NCI-H1417 treated with DMSO at 0.1 percent for 48 hours (cell line): ENCODE data around the gene ABI3.
A peak's percentile ranks its signal among the peaks of the same experiment; 100 is the strongest.
"Not testable (repeated sequence)": the region's sequence is repeated elsewhere in the genome, so short reads cannot be mapped to it uniquely, and the experiment has no call there.

Experiments
- DNase-seq: peaks from one replicate; lab custom pipeline; 2025; lab: John Stamatoyannopoulos, UW

Gene ABI3

GRCh38 chr17:49210158-49211029, at the start of gene ABI3, which contains the start of gene GNGT2:
Gene ABI3, plus strand, starts transcription at chr17:49210707. Its CDS starts 18 bp downstream, at chr17:49210725.
Gene GNGT2, minus strand, starts transcription at chr17:49210574. Its CDS starts 3,152 bp downstream, at chr17:49207422.
- DNase-seq: no peak

- DNase-seq: no peak
Observed at GRCh38 chr17:49162866-49163265, 47.6 kb upstream of the ABI3 start.

- no peak for DNase-seq
Observed at GRCh38 chr17:49165143-49165542, 45.4 kb upstream of the ABI3 start.

GRCh38 chr17:49168706-49169105, 41.8 kb upstream of the ABI3 start:
- no peak for DNase-seq

- DNase-seq: no peak
Observed at GRCh38 chr17:49170216-49170615, 40.3 kb upstream of the ABI3 start.

- not testable (repeated sequence) for DNase-seq
Observed at GRCh38 chr17:49170711-49171110, 39.8 kb upstream of the ABI3 start.

GRCh38 chr17:49175978-49176377, 34.5 kb upstream of the ABI3 start:
- DNase-seq: not testable (repeated sequence)

- DNase-seq: no peak
Observed at GRCh38 chr17:49180303-49180702, 30.2 kb upstream of the ABI3 start.

GRCh38 chr17:49180998-49181635, 29.4 kb upstream of the ABI3 start:
- DNase-seq: no peak

GRCh38 chr17:49183341-49183740, 27.2 kb upstream of the ABI3 start:
- no peak for DNase-seq

- no peak for DNase-seq
Observed at GRCh38 chr17:49183801-49184200, 26.7 kb upstream of the ABI3 start.

- DNase-seq: not testable (repeated sequence)
Observed at GRCh38 chr17:49184522-49184921, 26.0 kb upstream of the ABI3 start.

- not testable (repeated sequence) for DNase-seq
Observed at GRCh38 chr17:49185381-49185780, 25.1 kb upstream of the ABI3 start.

GRCh38 chr17:49187301-49187700, 23.2 kb upstream of the ABI3 start:
- DNase-seq: no peak

GRCh38 chr17:49190932-49191331, 19.6 kb upstream of the ABI3 start:
- no peak for DNase-seq

- DNase-seq: no peak
Observed at GRCh38 chr17:49191409-49191916, 19.0 kb upstream of the ABI3 start.

GRCh38 chr17:49191917-49192741, 18.4 kb upstream of the ABI3 start:
- DNase-seq: peak; percentile 89

GRCh38 chr17:49193513-49194296, 16.8 kb upstream of the ABI3 start:
- DNase-seq: no peak

GRCh38 chr17:49194297-49194607, 16.3 kb upstream of the ABI3 start:
- DNase-seq: no peak

GRCh38 chr17:49195751-49196150, 14.8 kb upstream of the ABI3 start:
- no peak for DNase-seq

GRCh38 chr17:49196520-49196919, 14.0 kb upstream of the ABI3 start:
- DNase-seq: no peak
